Measurements from ENCODE around the gene SGTA. TPM values are rescaled to one million over a fixed set of nuclear protein-coding genes. Genes with fewer than 3 reads are reported as not detected.

Gene SGTA
- total and polyA plus RNA-seq, 2 experiments from 2014 or later, result 71.6 to 102 TPM

GRCh38 chr19:2759965-2760364, 23.1 kb downstream of the SGTA start (continued):
- TF ChIP-seq, protein P1, sequence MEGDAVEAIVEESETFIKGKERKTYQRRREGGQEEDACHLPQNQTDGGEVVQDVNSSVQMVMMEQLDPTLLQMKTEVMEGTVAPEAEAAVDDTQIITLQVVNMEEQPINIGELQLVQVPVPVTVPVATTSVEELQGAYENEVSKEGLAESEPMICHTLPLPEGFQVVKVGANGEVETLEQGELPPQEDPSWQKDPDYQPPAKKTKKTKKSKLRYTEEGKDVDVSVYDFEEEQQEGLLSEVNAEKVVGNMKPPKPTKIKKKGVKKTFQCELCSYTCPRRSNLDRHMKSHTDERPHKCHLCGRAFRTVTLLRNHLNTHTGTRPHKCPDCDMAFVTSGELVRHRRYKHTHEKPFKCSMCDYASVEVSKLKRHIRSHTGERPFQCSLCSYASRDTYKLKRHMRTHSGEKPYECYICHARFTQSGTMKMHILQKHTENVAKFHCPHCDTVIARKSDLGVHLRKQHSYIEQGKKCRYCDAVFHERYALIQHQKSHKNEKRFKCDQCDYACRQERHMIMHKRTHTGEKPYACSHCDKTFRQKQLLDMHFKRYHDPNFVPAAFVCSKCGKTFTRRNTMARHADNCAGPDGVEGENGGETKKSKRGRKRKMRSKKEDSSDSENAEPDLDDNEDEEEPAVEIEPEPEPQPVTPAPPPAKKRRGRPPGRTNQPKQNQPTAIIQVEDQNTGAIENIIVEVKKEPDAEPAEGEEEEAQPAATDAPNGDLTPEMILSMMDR (conservative IDR thresholded peaks at IDR 0.05; ENCODE audit: low read depth in 2 of 2), result no peak
- TF ChIP-seq EZH2 (IDR thresholded peaks at IDR 0.05; ENCODE audit: low read depth, unreplicated experiment) (no peak), ZNF331 (CRISPR knock-in tag; IDR thresholded peaks at IDR 0.05; ENCODE audit: low read depth) (no peak), ZNF114 (CRISPR knock-in tag; IDR thresholded peaks at IDR 0.05) (no peak)

DNA sequence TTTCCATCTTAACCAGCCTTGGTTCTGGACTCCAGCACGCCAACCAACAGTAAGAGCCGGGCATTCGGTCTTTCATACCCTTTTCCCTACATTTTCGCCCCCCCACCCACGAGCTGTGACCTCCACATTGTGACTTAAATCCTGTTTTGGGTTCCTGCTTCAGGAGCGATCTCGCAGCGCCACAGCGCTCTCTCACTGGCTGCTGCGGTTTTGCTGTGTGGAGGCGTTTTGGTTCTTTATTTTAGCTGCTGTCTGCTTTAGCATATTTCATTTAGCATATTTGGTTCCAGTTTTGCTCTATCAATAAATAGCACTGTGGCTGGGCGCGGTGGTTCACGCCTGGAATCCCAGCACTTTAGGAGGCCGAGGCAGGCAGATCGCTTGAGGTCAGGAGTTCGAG, 23.7 kb downstream of the SGTA start:
- peaks cover 6% of the 10 kb centered on the region for H3K27me3 Mint-ChIP-seq (ENCODE audit: insufficient read depth, low read depth, poor library complexity)
- no peak overlapping the region for H3K27ac Mint-ChIP-seq
- H3K9me2 ChIP-seq (ENCODE audit: insufficient read depth), result no peaks in the 10 kb centered on the region
- H3K4me2 ChIP-seq, result no peak overlapping the region
- no peaks in the 10 kb centered on the region for H3K4me1 ChIP-seq (ENCODE audit: insufficient read depth)
- no peak for DNase-seq (ENCODE audit: low spot score)
- H3K9me3 Mint-ChIP-seq, result no peaks in the 10 kb centered on the region
- no peak for TF ChIP-seq CREB1 (CRISPR knock-in tag; IDR thresholded peaks at IDR 0.05; ENCODE audit: low read depth)
- TF ChIP-seq POLR2AphosphoS5 (IDR thresholded peaks at IDR 0.05; ENCODE audit: low read depth), result no peak
- no peaks in the 10 kb centered on the region; the same call in 1 of the 2 replicates for H4K20me1 ChIP-seq (replicated peaks; ENCODE audit: insufficient read depth)
- no peak overlapping the region for H3K4me3 Mint-ChIP-seq
- no peaks in the 10 kb centered on the region for H3F3A ChIP-seq (replicated peaks; ENCODE audit: low read depth)
- H2AFZ ChIP-seq, result no peak overlapping the region
- H3K27me3 ChIP-seq (ENCODE audit: insufficient read depth), result no peaks in the 10 kb centered on the region
- H3K36me3 Mint-ChIP-seq (ENCODE audit: low read depth), result peaks cover 68% of the 10 kb centered on the region
- no peak overlapping the region for H3K27ac ChIP-seq (ENCODE audit: low read depth)
- no peaks in the 10 kb centered on the region for H3K4me1 Mint-ChIP-seq
- no peak overlapping the region for H3K4me3 ChIP-seq
- H3K79me2 ChIP-seq (replicated peaks; ENCODE audit: insufficient read depth), result no peaks in the 10 kb centered on the region
- ATAC-seq, result no peak
- H3K36me3 ChIP-seq (ENCODE audit: insufficient read depth), result peaks cover 11% of the 10 kb centered on the region

DNA sequence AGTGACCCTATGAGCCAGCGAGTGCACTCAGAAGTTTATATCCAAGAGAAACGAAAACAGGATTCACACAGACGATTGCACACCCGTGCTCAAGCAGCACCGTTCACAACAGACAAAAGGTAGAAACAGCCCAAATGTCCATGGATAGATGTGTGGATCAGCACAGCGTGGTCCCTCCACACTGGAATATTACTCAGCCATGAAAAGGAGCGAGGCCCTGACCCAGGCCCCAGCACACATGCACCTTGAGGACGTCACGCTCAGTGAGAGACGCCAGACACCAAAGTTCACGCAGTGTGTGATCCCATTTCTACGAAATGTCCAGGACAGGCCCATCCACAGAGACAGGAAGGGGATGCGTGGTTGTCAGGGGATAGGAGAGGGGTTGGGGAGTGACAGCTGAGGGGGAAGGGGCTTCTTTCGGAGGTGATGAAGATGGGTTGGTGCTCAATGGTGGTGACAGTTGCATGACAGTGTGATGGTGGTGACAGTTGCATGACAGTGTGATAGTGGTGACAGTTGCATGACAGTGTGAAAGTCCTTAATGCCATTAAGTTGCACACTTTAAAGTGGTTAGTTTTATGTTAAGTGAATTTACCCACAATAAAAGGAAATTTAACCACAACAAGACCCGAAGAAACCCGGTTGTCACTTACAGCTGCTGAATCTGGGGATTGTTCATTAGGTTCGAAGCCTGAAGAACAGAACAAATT, 24.3 kb downstream of the SGTA start:
- ATAC-seq (no peak), DNase-seq (ENCODE audit: low spot score) (no peak)
- H2AFZ ChIP-seq, result no peak overlapping the region
- H3K27me3 ChIP-seq (ENCODE audit: insufficient read depth), result no peaks in the 10 kb centered on the region
- H3K9me2 ChIP-seq (ENCODE audit: insufficient read depth), result no peaks in the 10 kb centered on the region
- H4K20me1 ChIP-seq (replicated peaks; ENCODE audit: insufficient read depth), result no peaks in the 10 kb centered on the region; the same call in 1 of the 2 replicates
- peaks cover 67% of the 10 kb centered on the region for H3K36me3 Mint-ChIP-seq (ENCODE audit: low read depth)
- no peaks in the 10 kb centered on the region for H3K4me1 ChIP-seq (ENCODE audit: insufficient read depth)
- H3F3A ChIP-seq (replicated peaks; ENCODE audit: low read depth), result no peaks in the 10 kb centered on the region
- H3K4me3 Mint-ChIP-seq, result no peak overlapping the region
- no peaks in the 10 kb centered on the region for H3K9me3 Mint-ChIP-seq
- H3K4me2 ChIP-seq, result no peak overlapping the region
- peaks cover 6% of the 10 kb centered on the region for H3K36me3 ChIP-seq (ENCODE audit: insufficient read depth)
- no peak overlapping the region for H3K27ac ChIP-seq (ENCODE audit: low read depth)
- no peaks in the 10 kb centered on the region for H3K79me2 ChIP-seq (replicated peaks; ENCODE audit: insufficient read depth)
- H3K27ac Mint-ChIP-seq, result no peak overlapping the region
- H3K4me1 Mint-ChIP-seq, result no peaks in the 10 kb centered on the region
- no peak overlapping the region for H3K4me3 ChIP-seq
- peaks cover 6% of the 10 kb centered on the region for H3K27me3 Mint-ChIP-seq (ENCODE audit: insufficient read depth, low read depth, poor library complexity)
- TF ChIP-seq ZNF114 (CRISPR knock-in tag; IDR thresholded peaks at IDR 0.05), result no peak
- no peak for TF ChIP-seq POLR2AphosphoS5 (IDR thresholded peaks at IDR 0.05; ENCODE audit: low read depth)
- TF ChIP-seq ZNF331 (CRISPR knock-in tag; IDR thresholded peaks at IDR 0.05; ENCODE audit: low read depth), result no peak
- TF ChIP-seq ETS1 (IDR thresholded peaks at IDR 0.05), result no peak
- TF ChIP-seq, protein P2, sequence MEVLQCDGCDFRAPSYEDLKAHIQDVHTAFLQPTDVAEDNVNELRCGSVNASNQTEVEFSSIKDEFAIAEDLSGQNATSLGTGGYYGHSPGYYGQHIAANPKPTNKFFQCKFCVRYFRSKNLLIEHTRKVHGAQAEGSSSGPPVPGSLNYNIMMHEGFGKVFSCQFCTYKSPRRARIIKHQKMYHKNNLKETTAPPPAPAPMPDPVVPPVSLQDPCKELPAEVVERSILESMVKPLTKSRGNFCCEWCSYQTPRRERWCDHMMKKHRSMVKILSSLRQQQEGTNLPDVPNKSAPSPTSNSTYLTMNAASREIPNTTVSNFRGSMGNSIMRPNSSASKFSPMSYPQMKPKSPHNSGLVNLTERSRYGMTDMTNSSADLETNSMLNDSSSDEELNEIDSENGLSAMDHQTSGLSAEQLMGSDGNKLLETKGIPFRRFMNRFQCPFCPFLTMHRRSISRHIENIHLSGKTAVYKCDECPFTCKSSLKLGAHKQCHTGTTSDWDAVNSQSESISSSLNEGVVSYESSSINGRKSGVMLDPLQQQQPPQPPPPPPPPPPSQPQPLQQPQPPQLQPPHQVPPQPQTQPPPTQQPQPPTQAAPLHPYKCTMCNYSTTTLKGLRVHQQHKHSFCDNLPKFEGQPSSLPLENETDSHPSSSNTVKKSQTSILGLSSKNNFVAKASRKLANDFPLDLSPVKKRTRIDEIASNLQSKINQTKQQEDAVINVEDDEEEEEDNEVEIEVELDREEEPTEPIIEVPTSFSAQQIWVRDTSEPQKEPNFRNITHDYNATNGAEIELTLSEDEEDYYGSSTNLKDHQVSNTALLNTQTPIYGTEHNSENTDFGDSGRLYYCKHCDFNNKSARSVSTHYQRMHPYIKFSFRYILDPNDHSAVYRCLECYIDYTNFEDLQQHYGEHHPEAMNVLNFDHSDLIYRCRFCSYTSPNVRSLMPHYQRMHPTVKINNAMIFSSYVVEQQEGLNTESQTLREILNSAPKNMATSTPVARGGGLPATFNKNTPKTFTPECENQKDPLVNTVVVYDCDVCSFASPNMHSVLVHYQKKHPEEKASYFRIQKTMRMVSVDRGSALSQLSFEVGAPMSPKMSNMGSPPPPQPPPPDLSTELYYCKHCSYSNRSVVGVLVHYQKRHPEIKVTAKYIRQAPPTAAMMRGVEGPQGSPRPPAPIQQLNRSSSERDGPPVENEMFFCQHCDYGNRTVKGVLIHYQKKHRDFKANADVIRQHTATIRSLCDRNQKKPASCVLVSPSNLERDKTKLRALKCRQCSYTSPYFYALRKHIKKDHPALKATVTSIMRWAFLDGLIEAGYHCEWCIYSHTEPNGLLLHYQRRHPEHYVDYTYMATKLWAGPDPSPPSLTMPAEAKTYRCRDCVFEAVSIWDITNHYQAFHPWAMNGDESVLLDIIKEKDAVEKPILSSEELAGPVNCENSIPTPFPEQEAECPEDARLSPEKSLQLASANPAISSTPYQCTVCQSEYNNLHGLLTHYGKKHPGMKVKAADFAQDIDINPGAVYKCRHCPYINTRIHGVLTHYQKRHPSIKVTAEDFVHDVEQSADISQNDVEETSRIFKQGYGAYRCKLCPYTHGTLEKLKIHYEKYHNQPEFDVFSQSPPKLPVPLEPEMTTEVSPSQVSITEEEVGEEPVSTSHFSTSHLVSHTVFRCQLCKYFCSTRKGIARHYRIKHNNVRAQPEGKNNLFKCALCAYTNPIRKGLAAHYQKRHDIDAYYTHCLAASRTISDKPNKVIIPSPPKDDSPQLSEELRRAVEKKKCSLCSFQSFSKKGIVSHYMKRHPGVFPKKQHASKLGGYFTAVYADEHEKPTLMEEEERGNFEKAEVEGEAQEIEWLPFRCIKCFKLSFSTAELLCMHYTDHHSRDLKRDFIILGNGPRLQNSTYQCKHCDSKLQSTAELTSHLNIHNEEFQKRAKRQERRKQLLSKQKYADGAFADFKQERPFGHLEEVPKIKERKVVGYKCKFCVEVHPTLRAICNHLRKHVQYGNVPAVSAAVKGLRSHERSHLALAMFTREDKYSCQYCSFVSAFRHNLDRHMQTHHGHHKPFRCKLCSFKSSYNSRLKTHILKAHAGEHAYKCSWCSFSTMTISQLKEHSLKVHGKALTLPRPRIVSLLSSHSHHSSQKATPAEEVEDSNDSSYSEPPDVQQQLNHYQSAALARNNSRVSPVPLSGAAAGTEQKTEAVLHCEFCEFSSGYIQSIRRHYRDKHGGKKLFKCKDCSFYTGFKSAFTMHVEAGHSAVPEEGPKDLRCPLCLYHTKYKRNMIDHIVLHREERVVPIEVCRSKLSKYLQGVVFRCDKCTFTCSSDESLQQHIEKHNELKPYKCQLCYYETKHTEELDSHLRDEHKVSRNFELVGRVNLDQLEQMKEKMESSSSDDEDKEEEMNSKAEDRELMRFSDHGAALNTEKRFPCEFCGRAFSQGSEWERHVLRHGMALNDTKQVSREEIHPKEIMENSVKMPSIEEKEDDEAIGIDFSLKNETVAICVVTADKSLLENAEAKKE (CRISPR knock-in tag; IDR thresholded peaks at IDR 0.05), result no peak
